ENCODE data around the gene PFN3. TPM values are rescaled to one million over a fixed set of nuclear protein-coding genes. Genes with fewer than 3 reads are reported as not detected.

PFN3 gene
- total RNA-seq, 1 donor from 2014 or later, result not detected

- no peaks in the 10 kb centered on the region for H3K27me3 ChIP-seq (ENCODE audit: control insufficient read depth, insufficient read depth, low read length)
- no peak overlapping the region for H3K4me3 ChIP-seq (ENCODE audit: low read depth, low read length)
- H3K36me3 ChIP-seq (ENCODE audit: control insufficient read depth, insufficient read depth, low read length), result no peaks in the 10 kb centered on the region
- no peak for DNase-seq (ENCODE audit: low read depth)
- no peak for TF ChIP-seq CTCF (IDR thresholded peaks at IDR 0.05; ENCODE audit: insufficient read depth, low read length, poor library complexity, severe bottlenecking)
These were observed 41.8 kb upstream of the PFN3 start for GRCh38 chr5:177442066-177442826.

GRCh38 chr5:177440990-177441780 lies 40.7 kb upstream of the PFN3 start:
- Histone ChIP-seq H3K36me3 (ENCODE audit: control insufficient read depth, insufficient read depth, low read length) (no peaks in the 10 kb centered on the region), H3K4me3 (ENCODE audit: low read depth, low read length) (no peak overlapping the region), H3K27me3 (ENCODE audit: control insufficient read depth, insufficient read depth, low read length) (no peaks in the 10 kb centered on the region)
- DNase-seq (ENCODE audit: low read depth), result no peak
- no peak for TF ChIP-seq CTCF (IDR thresholded peaks at IDR 0.05; ENCODE audit: insufficient read depth, low read length, poor library complexity, severe bottlenecking)

GRCh38 chr5:177440211-177440989 lies 39.9 kb upstream of the PFN3 start:
- DNase-seq (ENCODE audit: low read depth), result no peak
- no peak overlapping the region for H3K4me3 ChIP-seq (ENCODE audit: low read depth, low read length)
- H3K36me3 ChIP-seq (ENCODE audit: control insufficient read depth, insufficient read depth, low read length), result no peaks in the 10 kb centered on the region
- no peak for TF ChIP-seq CTCF (IDR thresholded peaks at IDR 0.05; ENCODE audit: insufficient read depth, low read length, poor library complexity, severe bottlenecking)
- H3K27me3 ChIP-seq (ENCODE audit: control insufficient read depth, insufficient read depth, low read length), result no peaks in the 10 kb centered on the region

- no peak overlapping the region for H3K4me3 ChIP-seq (ENCODE audit: low read depth, low read length)
- DNase-seq (ENCODE audit: low read depth), result no peak
- no peaks in the 10 kb centered on the region for H3K27me3 ChIP-seq (ENCODE audit: control insufficient read depth, insufficient read depth, low read length)
- no peak for TF ChIP-seq CTCF (IDR thresholded peaks at IDR 0.05; ENCODE audit: insufficient read depth, low read length, poor library complexity, severe bottlenecking)
- H3K36me3 ChIP-seq (ENCODE audit: control insufficient read depth, insufficient read depth, low read length), result no peaks in the 10 kb centered on the region
These were observed 39.1 kb upstream of the PFN3 start for GRCh38 chr5:177439518-177440053.

- H3K36me3 ChIP-seq (ENCODE audit: control insufficient read depth, insufficient read depth, low read length), result no peaks in the 10 kb centered on the region
- no peak overlapping the region for H3K4me3 ChIP-seq (ENCODE audit: low read depth, low read length)
- no peak for TF ChIP-seq CTCF (IDR thresholded peaks at IDR 0.05; ENCODE audit: insufficient read depth, low read length, poor library complexity, severe bottlenecking)
- no peak for DNase-seq (ENCODE audit: low read depth)
- H3K27me3 ChIP-seq (ENCODE audit: control insufficient read depth, insufficient read depth, low read length), result no peaks in the 10 kb centered on the region
These were observed 38.0 kb upstream of the PFN3 start for GRCh38 chr5:177438468-177438867.
